ENCODE measurements around the gene ANK2.

ANK2 gene

GRCh38 chr4:113025416-113025815 lies 24.0 kb upstream of the ANK2 start:
- TF ChIP-seq CTCF (IDR thresholded peaks at IDR 0.05; ENCODE audit: borderline replicate concordance, insufficient read depth, low read depth, low read length): no peak
- no peak overlapping the region for H3K4me3 ChIP-seq (ENCODE audit: low read depth, low read length)

DNA sequence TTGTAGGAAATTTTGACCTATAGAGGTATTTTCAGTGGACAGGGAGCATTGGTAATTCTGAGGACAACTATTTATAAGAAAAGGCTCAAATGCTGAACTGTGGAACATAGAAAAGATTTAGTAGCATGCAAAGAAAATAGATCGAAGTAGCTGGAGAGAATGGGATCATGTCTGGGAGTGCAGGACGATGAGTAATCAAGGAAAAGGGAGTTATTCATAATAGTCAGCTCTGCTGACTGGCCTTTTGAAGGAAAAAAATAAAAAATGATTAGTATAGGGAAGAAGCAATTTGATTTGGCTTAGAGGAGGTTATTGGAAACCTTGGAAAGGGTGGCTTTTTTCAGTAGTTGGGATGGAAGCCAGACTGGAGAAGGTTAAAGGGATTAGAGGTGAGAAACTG lies 22.9 kb upstream of the ANK2 start:
- no peak for TF ChIP-seq CTCF (IDR thresholded peaks at IDR 0.05; ENCODE audit: borderline replicate concordance, insufficient read depth, low read depth, low read length)
- no peak overlapping the region for H3K4me3 ChIP-seq (ENCODE audit: low read depth, low read length)

- H3K4me3 ChIP-seq (ENCODE audit: low read depth, low read length): no peak overlapping the region
- TF ChIP-seq CTCF (IDR thresholded peaks at IDR 0.05; ENCODE audit: borderline replicate concordance, insufficient read depth, low read depth, low read length): no peak
Observed at GRCh38 chr4:113028074-113028473, 21.4 kb upstream of the ANK2 start.

GRCh38 chr4:113031212-113031611 lies 18.2 kb upstream of the ANK2 start:
- no peak for TF ChIP-seq CTCF (IDR thresholded peaks at IDR 0.05; ENCODE audit: borderline replicate concordance, insufficient read depth, low read depth, low read length)
- H3K4me3 ChIP-seq (ENCODE audit: low read depth, low read length): no peak overlapping the region

- no peak overlapping the region for H3K4me3 ChIP-seq (ENCODE audit: low read depth, low read length)
- TF ChIP-seq CTCF (IDR thresholded peaks at IDR 0.05; ENCODE audit: borderline replicate concordance, insufficient read depth, low read depth, low read length): no peak
Observed at GRCh38 chr4:113040793-113041192, 8.7 kb upstream of the ANK2 start.

GRCh38 chr4:113042502-113042901 lies 7.0 kb upstream of the ANK2 start:
- no peak for TF ChIP-seq CTCF (IDR thresholded peaks at IDR 0.05; ENCODE audit: borderline replicate concordance, insufficient read depth, low read depth, low read length)
- no peak overlapping the region for H3K4me3 ChIP-seq (ENCODE audit: low read depth, low read length)

- no peak for TF ChIP-seq CTCF (IDR thresholded peaks at IDR 0.05; ENCODE audit: borderline replicate concordance, insufficient read depth, low read depth, low read length)
- no peak overlapping the region for H3K4me3 ChIP-seq (ENCODE audit: low read depth, low read length)
Observed at GRCh38 chr4:113043591-113043990, 5.9 kb upstream of the ANK2 start.
